Left renal cortex interstitium (tissue), 4 donors: ENCODE data around the gene PARVA. TPM values are rescaled to one million over a fixed set of nuclear protein-coding genes. Genes with fewer than 3 reads are reported as not detected.

Experiments used
- DNase-seq, 4 donors: peaks; one replicate each; pipeline ENCODE4 v3.0.0-alpha.2; 2013; ENCODE audit warnings: low read depth in 4 of 4, low spot score in 2 of 4, missing footprints in 1 of 4
- polyA plus RNA-seq, 4 donors: library from polyadenylated mRNA; unstranded; fragments of 120-200 nt; gene quantifications; one replicate each; pipeline ENCODE4 v1.2.1, GENCODE V29; 2013; ENCODE audit not compliant: insufficient read length in 4 of 4

The PARVA gene
- polyA plus RNA-seq, 4 donors, result 104 to 120 (median 116) TPM

GRCh38 chr11:12523180-12523924 lies 146.0 kb downstream of the PARVA start:
- no peak for DNase-seq

- DNase-seq, result no peak
These were observed 147.5 kb downstream of the PARVA start for GRCh38 chr11:12524865-12525264.

- no peak for DNase-seq
These were observed 148.2 kb downstream of the PARVA start for GRCh38 chr11:12525466-12526055.

GRCh38 chr11:12526789-12527188 lies 149.4 kb downstream of the PARVA start:
- DNase-seq, result no peak

- no peak for DNase-seq
These were observed 151.1 kb downstream of the PARVA start for GRCh38 chr11:12528487-12528886.

- DNase-seq, result no peak
These were observed 151.7 kb downstream of the PARVA start for GRCh38 chr11:12529041-12529440.

- no peak for DNase-seq
These were observed 152.4 kb downstream of the PARVA start for GRCh38 chr11:12529793-12530192.

- DNase-seq, result no peak
These were observed 153.6 kb downstream of the PARVA start for GRCh38 chr11:12531020-12531419.

GRCh38 chr11:12531681-12532080 lies 154.3 kb downstream of the PARVA start:
- DNase-seq, result no peak

- DNase-seq, result no peak
These were observed 155.2 kb downstream of the PARVA start for GRCh38 chr11:12532580-12532979.

GRCh38 chr11:12534549-12534948 lies 157.2 kb downstream of the PARVA start:
- DNase-seq, result no peak

- DNase-seq, result no peak
These were observed 157.9 kb downstream of the PARVA start for GRCh38 chr11:12535321-12535720.

GRCh38 chr11:12536566-12536965 lies 159.2 kb downstream of the PARVA start:
- no peak for DNase-seq

GRCh38 chr11:12537778-12538401 lies 160.5 kb downstream of the PARVA start:
- DNase-seq, result peak in 1 of 4 donors; percentile 23

GRCh38 chr11:12538889-12539421 lies 161.6 kb downstream of the PARVA start:
- DNase-seq, result no peak

- DNase-seq, result no peak
These were observed 162.2 kb downstream of the PARVA start for GRCh38 chr11:12539572-12539971.

- no peak for DNase-seq
These were observed 162.8 kb downstream of the PARVA start for GRCh38 chr11:12540075-12540680.

GRCh38 chr11:12540913-12541582 lies 163.7 kb downstream of the PARVA start:
- no peak for DNase-seq

GRCh38 chr11:12541583-12542151 lies 164.3 kb downstream of the PARVA start:
- no peak for DNase-seq

GRCh38 chr11:12542186-12542935 lies 165.0 kb downstream of the PARVA start:
- DNase-seq, result no peak
